HG02884 (cell line): Measurements from ENCODE around the gene MEIS2.

Experiments used
- ATAC-seq: cut with Tn5 transposase; IDR thresholded peaks from one replicate; pipeline ENCODE4 v1.9.1; 2021; ENCODE audit warnings: mild to moderate bottlenecking, moderate library complexity; ENCODE audit not compliant: unreplicated experiment

MEIS2 gene

GRCh38 chr15:37112971-37113670 is 12.8 kb upstream of the MEIS2 start:
- ATAC-seq = no peak

- no peak for ATAC-seq
Measured at GRCh38 chr15:37112171-37112570, 11.8 kb upstream of the MEIS2 start.

GRCh38 chr15:37111427-37111717 is 11.0 kb upstream of the MEIS2 start:
- no peak for ATAC-seq

- ATAC-seq = no peak
Measured at GRCh38 chr15:37109872-37110572, 9.7 kb upstream of the MEIS2 start.

- ATAC-seq = no peak
Measured at GRCh38 chr15:37109168-37109871, 9.0 kb upstream of the MEIS2 start.

GRCh38 chr15:37108381-37109167 is 8.2 kb upstream of the MEIS2 start:
- ATAC-seq = no peak

- ATAC-seq = no peak
Measured at GRCh38 chr15:37107744-37108380, 7.5 kb upstream of the MEIS2 start.

- ATAC-seq = no peak
Measured at GRCh38 chr15:37107071-37107743, 6.9 kb upstream of the MEIS2 start.

- ATAC-seq = no peak
Measured at GRCh38 chr15:37106490-37107001, 6.2 kb upstream of the MEIS2 start.

GRCh38 chr15:37105889-37106288 is 5.5 kb upstream of the MEIS2 start:
- ATAC-seq = no peak

- no peak for ATAC-seq
Measured at GRCh38 chr15:37105029-37105428, 4.7 kb upstream of the MEIS2 start.

GRCh38 chr15:37104424-37104981 is 4.2 kb upstream of the MEIS2 start:
- no peak for ATAC-seq

GRCh38 chr15:37103475-37104423 is 3.4 kb upstream of the MEIS2 start:
- no peak for ATAC-seq

GRCh38 chr15:37103163-37103435 is 2.8 kb upstream of the MEIS2 start:
- ATAC-seq = no peak

GRCh38 chr15:37102305-37103162 is 2.2 kb upstream of the MEIS2 start:
- ATAC-seq = no peak

GRCh38 chr15:37101980-37102304 is 1.6 kb upstream of the MEIS2 start:
- ATAC-seq = no peak

GRCh38 chr15:37100966-37101215 is 542 bp upstream of the MEIS2 start:
- ATAC-seq = peak; percentile 10

GRCh38 chr15:37099319-37100108 is 835 bp downstream of the MEIS2 start:
- no peak for ATAC-seq
